ENCODE results near the gene SETBP1.
"Not testable (repeated sequence)": the region's sequence is repeated elsewhere in the genome, so short reads cannot be mapped to it uniquely, and the experiment has no call there.

SETBP1 gene

DNA sequence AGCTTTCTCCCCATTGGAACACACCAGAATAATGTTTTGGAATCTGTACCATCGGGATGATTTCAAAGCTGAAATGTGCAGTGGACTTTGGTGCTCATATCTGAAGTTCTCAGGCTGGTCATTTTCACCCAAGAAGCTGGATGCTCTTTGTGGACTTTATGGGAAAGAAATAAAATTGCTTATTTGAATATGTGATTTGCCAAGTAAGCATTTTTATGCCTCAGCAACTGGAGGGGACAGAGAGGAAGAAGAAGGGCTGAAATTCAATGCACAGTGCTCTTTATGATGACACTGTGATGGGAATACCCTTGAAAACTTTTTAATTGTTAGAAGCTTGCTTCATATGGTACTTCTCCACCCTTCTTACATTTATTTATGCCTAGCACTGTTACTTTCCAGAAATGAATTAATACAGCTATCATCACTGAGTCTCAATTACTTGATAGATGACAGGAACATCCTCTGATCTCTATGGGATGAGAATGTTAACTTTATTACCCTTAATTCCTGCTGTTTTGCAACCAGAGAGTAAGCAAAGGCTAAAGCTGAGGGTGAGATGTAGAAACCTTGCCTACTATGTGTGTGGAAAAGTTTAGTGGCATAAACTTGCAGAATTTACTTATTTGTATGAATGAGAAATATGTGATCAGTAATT, 23.6 kb downstream of the SETBP1 start:
- DNase-seq (ENCODE audit: low read depth in 3 of 3), result no peak

DNA sequence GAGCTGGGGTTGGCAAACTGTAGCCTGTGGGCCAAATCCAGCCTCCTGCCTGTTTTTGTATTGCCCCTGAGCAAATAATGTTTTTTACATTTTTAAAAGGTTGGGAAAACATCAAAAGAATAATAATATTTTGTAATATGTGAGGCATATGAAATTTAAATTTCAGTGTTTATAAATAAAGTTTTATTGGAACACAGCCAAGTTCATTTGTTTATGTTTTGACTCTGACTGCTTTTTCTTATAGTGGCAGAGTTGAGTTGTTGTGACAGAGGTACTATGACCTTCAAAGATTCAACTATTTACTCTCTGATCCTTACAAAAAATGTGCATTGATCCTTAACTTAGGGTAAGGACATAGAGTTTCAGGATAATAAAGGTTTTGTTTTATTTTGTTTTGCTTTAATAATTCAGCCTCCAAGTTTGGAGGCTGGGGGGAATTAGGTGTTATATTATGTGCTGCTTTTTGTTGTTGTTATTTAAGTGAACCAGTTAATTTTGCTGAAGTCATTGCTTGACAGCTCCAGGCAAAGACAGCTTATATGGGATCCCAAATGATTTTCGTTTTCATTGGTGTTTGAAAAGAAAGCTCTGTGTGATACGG, 24.5 kb downstream of the SETBP1 start:
- no peak for DNase-seq (ENCODE audit: low read depth in 3 of 3)

DNA sequence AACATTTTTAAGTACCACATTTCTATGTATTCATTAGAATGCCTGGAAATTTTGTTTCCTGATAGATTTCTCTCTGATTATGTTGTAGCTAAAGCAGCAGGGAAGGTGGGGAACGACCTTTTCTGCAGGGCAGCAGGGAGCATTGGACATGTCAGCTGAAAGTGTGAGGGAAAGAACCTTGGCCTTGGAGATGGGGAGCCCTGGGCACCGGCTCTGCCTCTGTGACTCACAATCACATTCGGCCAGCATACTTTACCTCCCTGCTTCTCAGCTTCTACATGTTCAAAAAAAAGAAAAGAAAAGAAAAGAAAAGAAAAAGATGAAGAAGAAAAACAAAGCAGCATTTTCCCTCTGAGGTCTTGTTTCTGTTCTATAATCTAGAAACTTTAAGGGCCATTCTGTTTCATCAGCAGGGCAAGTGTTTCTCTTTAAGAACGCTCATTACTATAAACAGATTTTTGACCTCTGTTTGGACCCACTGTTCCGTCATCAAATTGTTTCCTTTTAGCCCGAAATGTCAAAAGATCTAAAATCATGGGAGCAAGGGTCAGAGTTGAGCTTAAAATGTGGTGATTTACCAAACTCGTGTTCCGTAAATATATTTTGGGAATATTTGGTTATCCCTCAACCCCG, 27.9 kb downstream of the SETBP1 start:
- no peak for DNase-seq (ENCODE audit: low read depth in 3 of 3)

DNA sequence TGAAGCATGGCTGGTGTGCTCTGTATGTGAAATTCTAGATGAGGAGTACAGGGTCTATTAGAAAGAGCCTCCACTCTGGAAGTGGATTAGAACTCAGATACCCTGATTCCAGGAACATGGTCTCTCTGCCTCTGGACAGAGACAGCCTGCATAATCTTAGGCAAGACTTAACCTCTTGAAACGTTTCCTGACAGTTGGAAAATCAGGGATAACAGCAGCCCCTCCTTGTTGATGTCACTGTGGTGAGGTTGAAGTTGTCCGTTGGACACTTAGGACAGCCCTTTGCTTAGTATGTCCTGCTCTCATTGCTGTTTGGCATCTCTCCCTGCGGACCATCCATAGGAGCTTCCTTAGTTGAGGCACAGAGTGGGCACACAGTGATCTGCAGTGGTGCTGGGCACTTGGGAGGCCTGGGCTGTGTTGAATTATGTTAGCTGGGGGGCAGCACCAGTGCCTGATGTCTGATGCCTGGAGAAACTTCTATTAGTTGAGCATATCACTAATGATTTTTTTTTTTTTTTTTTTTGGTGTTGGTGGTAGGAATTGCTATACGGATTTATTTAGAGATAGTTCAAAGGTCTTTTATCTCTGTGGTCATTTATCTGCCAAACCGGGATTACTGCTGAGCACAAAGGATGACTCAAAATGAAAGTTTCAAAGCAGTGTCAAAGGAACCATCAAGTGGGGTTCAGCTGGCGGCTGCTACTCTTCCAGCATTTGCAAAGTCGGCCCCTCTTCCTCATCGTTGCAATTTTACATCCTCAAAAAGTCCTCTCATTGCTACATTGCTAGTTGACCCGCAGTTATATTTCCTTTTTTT, 28.8 kb downstream of the SETBP1 start:
- no peak for DNase-seq (ENCODE audit: low read depth in 3 of 3)

DNA sequence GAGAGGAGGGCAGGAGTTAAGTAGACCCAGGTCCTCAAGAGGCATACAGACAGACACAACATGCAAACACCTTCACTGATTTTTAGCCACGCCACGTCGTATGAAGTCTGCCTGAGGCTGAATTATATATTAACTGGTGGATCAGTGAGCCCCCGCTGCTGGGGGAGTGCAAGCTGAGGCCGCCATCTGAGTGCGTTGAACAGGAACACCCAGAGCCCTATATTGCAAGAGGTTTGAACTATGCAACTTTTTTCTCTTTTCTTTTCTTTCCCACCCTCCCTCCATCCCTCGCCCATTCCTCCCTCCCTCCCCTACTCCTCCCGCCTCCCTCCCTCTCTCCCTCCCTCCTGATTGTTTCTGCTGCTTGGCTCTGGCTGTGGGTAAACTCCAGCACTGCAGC, 30.2 kb downstream of the SETBP1 start:
- no peak for DNase-seq (ENCODE audit: low read depth in 3 of 3)

DNA sequence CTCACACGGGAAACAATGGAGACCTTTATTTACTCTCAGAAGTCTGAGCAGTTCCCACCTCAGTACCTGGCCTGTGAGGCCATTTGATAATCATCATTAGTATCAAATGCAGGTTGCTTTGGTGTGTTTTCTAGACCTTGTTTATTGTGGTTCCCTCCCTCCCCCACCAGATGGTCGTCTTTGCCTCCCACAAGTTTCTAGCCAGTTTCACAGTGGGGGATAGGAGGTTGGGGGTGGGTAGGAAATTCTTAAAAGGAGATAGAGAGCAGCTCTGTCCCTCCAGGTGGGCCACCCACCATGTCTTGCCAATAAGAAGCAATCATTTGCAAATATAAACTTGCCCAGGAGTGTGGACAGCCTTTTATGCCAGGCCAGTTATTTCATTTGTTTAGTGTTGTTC, 31.3 kb downstream of the SETBP1 start:
- no peak for DNase-seq (ENCODE audit: low read depth in 3 of 3)

DNA sequence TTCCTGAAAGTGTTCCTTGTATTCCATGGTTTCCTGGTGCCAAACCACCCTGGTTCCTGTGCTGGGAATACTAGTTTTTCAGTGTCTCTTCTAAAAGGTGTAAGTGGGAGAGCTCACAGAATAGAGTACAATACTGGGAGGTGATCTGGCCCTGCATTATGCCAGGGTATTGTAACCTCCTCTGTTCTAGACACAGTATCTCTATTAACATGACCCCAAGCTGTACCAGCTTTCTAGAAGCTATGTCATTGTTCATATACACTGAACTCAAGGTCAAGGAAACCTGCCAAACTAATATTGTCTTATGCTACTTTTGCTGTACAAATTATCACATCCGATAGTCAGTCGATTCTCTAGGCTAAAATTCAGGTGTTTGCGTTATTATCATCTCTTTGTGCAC, 32.7 kb downstream of the SETBP1 start:
- DNase-seq (ENCODE audit: low read depth in 3 of 3), result no peak

DNA sequence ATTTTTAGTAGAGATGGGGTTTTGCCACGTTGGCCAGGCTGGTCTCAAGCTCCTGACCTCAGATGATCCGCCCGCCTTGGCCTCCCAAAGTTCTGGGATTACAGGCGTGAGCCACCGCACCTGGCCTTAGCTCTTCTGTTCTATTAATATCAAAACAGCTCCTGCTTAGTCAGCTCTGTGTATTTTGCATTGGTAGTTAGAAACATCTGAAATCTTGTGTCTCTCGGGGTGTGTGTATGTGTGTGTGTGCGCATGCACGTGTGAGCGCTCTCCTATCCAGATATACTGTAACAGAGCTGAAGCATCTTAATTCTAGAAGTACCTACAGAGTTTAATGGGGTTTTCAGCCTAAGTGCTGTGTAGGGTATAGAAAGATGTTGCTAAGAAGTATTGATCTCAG, 33.7 kb downstream of the SETBP1 start:
- DNase-seq (ENCODE audit: low read depth in 3 of 3), result no peak

DNA sequence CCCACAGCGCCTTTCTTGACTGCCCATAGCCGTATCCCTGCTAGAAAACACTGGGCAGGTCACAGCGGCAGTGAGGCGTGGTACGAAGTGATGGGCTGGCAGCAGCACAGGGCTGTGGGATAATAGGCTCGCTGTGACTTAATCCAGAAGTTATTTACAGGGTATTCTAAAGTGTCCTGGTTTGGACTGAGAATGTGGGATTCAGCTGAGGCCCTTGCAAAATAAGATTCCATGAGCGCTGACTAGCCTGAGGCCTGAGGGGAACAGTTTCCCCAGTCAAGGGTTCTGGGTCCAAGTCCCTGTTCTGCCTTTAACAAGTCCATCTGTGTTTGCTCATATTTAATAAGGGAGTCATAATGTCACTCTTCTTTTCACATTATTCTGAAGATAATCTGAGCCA, 34.6 kb downstream of the SETBP1 start:
- no peak for DNase-seq (ENCODE audit: low read depth in 3 of 3)

DNA sequence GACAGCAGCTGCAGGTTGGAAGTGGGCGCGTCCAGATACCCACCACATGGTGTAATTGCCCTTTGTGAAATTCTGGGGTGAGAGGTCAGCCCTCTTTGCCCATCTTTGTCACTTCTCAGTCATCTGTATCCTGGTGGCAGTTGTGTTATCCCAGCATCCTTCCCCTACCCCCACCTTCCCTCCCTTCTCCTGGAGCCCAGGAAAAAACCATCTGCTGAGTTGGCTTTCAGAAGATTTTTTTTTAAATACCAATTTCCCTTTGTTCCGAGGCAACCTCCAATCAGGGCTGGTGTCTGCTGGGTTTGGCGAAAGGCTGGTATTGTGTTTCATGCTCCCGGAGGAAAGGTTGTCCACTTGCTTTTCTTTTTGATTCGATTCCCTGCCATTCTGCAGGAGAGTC, 35.2 kb downstream of the SETBP1 start:
- no peak for DNase-seq (ENCODE audit: low read depth in 3 of 3)

DNA sequence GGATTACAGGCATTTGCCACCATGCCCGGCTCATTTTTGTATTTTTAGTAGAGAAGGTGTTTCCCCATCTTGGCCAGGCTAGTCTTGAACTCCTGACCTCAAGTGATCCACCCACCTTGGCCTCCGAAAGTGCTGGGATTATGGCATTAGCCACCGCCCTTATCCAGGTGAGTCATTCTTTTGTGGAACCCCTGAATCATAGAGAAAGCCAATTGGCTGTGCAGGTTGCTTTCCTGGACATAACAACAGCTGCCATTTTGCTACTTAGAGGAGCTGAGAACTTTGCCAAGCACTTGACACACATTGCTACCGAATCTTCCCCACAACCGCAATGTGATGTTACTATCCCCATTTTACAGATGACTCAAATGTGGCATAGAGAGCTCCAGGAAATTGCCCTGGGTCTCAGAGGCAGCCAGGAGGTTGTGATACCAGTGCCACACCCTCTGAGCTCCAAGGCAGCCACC, 36.0 kb downstream of the SETBP1 start:
- DNase-seq (ENCODE audit: low read depth in 3 of 3), result no peak

DNA sequence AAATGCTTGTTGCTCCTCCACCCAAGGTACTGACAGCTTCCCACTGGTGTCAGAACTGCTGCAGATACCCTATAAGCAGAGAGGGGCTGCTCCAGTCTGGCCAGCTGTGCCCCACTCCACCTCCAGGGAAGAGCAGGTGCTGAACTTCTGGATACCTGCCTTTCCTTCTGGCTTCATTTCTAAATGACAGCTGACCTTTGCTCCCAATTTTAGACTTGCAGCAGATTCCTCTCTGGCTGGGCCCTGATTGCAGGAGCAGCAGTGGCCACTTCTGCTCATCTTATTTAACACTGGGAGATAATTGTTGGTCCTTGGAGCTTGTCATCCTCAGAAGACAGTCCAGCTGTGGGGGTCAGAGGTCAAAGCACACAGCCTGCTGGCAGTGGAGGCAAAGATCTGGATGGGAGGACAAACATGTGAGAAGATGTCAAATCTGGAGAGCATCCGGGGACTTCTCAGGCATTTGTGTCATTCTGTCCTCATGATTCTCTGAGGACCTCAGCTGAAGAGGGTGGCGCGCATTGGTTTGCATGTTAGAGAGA, 38.9 kb downstream of the SETBP1 start:
- DNase-seq (ENCODE audit: low read depth in 3 of 3), result no peak

DNA sequence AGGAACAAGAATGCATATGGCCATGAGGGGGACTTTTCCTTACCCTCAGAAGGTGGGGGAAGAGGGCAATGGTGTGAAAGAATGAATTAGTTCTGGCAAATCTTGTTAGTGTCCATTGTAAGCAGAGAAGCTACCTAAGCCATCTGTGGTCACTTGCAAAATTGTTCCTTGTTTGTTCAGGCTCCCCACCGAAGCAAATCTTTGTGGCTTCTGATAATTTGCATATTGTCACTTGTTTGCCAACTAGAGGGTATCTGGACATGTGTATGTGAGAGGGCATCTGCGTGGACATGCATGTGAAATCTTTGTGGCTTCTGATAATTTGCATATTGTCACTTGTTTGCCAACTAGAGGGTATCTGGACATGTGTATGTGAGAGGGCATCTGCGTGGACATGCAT, 41.1 kb downstream of the SETBP1 start:
- DNase-seq (ENCODE audit: low read depth in 3 of 3), result not testable (repeated sequence)

DNA sequence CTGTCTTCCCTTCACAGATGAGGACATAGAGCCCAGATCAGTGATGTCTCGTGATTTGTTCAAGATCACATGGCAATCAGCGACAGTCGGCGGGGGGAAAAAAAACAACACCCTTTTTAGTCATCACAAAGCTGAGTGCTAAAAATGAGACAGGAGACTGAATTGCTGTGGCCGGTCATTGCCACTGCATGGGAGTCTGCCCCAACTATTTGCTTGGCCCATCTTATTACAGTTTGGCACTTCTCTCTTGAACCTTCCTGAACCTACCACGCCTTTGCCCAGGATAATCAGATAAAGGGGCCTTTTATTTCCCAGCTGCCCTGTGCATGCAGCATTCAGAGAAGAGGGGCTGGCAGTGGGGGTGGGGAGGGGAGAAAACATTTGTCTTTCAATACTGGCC, 42.7 kb downstream of the SETBP1 start:
- no peak for DNase-seq (ENCODE audit: low read depth in 3 of 3)

DNA sequence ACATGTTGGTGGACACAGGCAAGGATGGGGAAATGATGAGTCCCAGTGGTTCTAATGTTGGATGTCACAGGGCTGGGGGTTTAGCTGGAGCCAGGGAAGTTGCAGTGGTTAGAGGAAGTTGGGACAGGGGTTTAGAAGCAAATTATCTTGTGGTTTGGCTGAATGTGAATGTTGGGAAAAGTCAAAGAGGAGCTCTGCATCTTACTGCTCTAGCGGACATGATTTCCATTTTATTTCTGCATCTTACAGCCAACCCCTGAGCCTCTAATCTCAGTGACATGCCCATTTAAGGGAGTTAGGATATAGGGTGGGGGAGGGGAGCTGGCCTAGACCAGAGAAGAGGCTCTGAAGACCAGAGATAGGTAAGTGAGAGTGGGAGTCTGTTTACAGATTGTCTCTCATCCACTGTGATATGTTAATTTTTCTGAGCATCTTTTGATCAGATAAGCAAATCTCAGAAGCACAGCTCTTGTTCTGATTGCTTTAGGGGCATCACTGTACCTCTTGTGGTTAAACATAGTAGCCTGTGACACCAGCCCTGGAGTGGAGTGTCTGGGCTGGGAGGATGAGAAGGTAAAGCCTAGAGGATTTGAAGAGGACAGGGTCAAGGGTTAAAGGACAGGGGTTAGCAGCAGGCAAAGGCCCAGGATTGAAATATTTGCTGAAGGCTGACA, 43.6 kb downstream of the SETBP1 start:
- no peak for DNase-seq (ENCODE audit: low read depth in 3 of 3)

DNA sequence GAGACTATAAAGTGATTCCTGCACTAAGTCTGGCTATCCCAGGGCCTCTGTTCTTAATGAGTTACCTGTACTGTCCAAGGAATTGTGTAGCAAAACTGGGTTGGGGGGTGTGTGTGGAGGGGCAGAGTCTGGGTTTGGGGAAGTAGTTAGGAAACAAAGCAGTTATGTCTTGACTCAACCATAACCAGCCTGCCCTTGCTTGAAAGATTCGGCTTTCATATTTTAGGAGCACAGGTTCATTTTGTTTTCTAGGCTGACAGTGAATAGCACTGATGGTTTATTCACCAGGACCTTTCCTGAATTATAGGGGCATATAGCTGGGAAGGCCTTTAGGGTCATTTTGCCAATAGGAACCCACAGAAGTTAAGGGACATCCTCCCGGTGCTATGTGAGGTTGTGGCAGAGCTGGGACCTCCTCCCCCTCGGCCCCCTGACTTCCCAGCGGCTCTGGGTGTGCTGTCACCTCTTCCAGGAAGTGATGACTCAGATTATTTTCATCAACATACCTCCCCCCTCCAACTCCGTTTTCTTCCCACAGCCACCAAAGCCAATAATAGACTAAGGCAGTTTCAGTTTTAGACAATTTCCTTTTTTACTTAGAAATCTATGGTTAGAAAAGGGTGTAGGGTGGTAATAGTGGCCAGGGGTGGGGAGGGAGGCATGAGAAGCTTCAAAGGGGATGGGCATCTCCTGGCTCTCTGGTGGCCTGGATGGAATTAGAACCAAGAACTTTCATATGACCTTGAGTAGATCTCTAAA, 44.8 kb downstream of the SETBP1 start:
- DNase-seq (ENCODE audit: low read depth in 3 of 3), result peak; percentile 31 to 48 (median 43)

DNA sequence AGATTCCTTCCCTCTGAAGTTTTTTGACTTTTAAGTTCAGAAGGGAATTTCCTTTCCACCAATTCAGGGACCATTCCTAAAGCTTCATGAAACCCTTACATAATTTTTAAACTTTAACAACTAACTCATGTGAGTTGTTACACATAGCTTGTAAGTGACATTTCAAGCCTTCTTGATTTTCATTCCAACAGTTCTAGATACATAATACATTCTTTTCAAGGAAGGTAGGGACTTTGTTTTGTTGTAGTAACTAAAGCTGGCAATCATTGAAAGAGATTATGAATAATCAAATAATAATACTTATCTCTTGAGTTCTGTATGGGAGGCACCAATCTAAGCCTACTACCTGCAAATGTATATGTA, 45.4 kb downstream of the SETBP1 start:
- DNase-seq (ENCODE audit: low read depth in 3 of 3), result no peak

DNA sequence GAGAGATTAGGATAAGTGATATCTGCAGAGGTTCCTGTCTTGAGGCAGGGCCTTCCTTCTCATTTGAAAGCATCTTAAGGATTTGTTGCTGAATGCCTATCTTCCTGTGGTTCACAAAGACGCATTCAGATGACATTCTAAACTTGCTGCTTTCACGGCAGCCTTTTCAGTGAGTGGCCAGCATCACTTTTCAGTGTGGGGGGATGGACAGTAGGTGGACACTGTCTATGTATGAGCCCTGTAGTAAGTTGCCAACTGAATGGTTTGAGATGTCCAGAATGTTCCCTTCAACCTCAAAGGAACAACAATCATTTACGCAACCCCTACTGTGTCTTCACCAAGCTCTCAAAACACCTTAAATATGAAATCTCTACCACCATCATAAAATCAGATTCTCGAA, 46.6 kb downstream of the SETBP1 start:
- no peak for DNase-seq (ENCODE audit: low read depth in 3 of 3)

DNA sequence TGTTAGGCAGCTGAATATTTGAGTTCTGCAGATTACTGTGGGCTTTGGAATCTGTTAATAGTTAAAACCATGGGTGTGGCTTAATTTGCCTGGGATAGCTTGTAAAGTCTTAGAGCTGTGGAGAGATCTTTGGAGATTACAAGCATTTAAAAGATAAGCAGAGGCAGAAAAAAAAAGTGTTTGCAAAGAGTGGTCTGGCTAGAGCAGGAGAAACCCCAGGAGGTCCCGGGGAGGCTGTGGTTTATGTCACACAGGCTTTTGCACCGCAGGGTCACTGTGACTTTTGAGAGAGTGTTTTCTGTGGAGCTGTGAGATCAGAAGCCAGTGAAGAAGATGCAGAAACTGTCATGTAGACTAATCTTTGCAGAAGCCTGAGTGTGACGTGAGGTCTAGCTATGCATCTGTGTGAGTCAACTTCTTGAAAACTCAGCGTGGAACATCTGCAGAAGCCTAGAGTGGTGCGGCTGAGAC, 49.0 kb downstream of the SETBP1 start:
- no peak for DNase-seq (ENCODE audit: low read depth in 3 of 3)

DNA sequence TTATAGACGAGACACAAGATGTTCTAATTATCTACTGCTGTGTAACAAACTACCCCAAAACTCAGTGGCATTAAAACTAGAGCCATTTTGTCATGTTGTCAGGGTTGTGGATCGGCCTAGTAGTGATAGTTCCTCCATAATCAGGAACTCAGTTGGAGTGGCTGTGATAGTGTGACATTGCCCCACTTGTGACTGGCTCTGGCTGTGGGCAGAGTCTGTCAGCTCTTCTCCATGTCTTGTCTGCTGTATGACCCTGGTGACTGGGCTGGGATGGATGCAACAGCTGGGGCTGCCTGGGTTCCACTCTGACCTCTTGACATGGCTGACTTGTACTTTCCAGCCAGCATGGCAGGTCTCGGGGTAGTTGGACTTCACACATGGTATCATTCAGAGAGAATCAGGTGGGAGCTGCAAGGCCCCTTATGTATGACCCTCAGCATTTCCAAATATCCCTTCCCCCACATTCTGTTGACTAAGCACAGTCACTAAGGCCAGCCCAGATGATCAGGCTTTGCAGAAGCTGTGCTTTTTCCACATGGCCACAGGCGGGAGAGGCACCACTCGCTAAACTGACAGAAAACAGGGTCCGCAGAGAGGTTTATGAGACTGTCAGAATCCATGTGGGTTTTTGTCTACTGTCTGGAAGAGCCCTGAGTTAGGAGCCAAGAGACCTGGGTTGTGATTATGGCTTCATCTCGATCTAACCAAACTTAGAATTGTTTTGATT, 50.3 kb downstream of the SETBP1 start:
- DNase-seq (ENCODE audit: low read depth in 3 of 3), result no peak
